ENCODE results near the gene PARVA. TPM values are rescaled to one million over a fixed set of nuclear protein-coding genes. Genes with fewer than 3 reads are reported as not detected.

Gene PARVA
- total RNA-seq, 1 donor from 2014 or later = 75.4 TPM

DNA sequence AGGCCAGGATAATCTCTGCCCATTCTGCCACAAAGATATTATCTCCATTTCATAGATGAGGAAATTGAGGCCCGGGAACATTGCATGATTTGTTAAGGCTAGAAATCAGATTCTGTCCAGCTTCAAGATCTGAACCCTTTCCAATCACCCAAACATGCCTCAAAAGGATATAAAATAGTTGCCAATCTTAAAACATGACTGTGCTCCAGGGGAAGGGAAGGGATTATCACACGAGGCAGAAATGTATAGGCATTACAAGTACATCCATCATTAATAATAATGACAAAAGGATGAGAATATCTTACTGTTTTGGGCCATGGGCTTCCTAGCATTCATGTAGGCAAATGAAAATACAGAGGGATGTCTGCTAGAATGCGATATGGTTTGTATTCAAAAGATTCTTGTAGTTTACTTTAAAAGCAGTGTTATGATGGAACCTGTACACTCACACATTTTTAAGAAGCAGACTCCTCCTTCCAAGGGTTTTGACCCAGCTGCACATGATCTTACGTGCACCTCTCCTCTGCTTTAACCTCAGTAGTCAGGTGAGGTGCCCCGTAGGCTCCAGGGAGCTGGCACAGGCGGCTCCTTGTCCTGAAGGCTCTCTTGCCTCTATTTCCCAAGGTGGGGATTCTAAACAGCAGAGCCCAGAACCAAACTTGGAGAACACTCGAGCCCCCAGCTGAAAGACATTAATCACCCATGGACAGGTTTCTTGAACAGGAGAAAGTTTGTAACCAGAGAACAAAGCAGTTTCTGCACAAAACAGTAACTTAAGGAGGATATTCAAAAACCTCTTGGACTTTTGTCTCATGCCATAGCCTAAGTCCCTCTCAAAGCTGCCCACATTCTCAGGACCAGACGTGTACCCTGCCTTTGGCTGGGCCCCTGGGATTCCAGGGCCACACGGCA lies 36.0 kb downstream of the PARVA start:
- Histone ChIP-seq H3K36me3 (no peaks in the 10 kb centered on the region), H3K27ac (replicated peaks) (peak overlapping the region; percentile 36), H3K9me3 (replicated peaks) (no peaks in the 10 kb centered on the region), H3K4me3 (no peak overlapping the region), H3K4me1 (peaks cover 82% of the 10 kb centered on the region), H3K27me3 (ENCODE audit: low read depth) (no peaks in the 10 kb centered on the region)
- DNase-seq = no peak
- TF ChIP-seq, protein P1, sequence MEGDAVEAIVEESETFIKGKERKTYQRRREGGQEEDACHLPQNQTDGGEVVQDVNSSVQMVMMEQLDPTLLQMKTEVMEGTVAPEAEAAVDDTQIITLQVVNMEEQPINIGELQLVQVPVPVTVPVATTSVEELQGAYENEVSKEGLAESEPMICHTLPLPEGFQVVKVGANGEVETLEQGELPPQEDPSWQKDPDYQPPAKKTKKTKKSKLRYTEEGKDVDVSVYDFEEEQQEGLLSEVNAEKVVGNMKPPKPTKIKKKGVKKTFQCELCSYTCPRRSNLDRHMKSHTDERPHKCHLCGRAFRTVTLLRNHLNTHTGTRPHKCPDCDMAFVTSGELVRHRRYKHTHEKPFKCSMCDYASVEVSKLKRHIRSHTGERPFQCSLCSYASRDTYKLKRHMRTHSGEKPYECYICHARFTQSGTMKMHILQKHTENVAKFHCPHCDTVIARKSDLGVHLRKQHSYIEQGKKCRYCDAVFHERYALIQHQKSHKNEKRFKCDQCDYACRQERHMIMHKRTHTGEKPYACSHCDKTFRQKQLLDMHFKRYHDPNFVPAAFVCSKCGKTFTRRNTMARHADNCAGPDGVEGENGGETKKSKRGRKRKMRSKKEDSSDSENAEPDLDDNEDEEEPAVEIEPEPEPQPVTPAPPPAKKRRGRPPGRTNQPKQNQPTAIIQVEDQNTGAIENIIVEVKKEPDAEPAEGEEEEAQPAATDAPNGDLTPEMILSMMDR (IDR thresholded peaks at IDR 0.05; ENCODE audit: borderline replicate concordance) = no peak
- intact Hi-C loops (cut with micrococcal nuclease) = loop anchor here (10.0 kb wide), 1 partner anchor 481 kb away; no protein-coding TSS in a partner anchor

- intact Hi-C loops (cut with micrococcal nuclease) = loop anchor here (10.0 kb wide), 1 partner anchor 480 kb away; no protein-coding TSS in a partner anchor
- TF ChIP-seq, protein P1 (IDR thresholded peaks at IDR 0.05; ENCODE audit: borderline replicate concordance) = no peak
- Histone ChIP-seq H3K27ac (replicated peaks) (no peak overlapping the region), H3K27me3 (ENCODE audit: low read depth) (no peaks in the 10 kb centered on the region), H3K4me1 (peaks cover 77% of the 10 kb centered on the region), H3K4me3 (no peak overlapping the region), H3K36me3 (no peaks in the 10 kb centered on the region), H3K9me3 (replicated peaks) (no peaks in the 10 kb centered on the region)
- DNase-seq = no peak
Observed at GRCh38 chr11:12414611-12415010, 37.2 kb downstream of the PARVA start.

DNA sequence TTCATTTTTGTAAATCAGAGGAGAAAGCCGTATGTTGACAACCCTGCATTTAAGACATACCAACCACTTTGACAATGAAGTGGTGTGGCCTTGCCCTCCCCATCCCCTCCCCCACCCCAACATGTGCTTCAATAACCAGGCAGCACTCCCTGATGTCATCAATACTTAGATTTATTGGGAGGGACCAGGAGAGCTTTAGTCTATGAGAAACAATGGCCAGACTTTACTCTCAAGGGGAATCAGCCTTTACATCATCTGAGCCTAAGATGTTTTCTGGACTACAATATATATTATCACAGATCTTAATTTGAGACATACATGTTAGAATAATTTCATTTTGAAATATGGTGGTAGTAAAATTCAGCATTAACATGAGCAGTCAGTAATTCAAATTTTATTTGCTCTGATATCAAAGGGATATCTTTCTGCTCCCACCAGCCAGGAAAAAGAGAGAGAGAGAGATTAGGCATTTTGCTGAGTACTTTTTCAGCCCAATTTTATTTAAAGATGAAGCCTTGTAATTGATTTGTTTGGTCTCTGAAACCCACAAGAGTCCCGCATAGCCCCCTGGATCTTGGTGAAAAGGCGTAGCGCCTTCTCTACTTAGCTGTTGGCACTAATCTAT lies 38.1 kb downstream of the PARVA start:
- TF ChIP-seq, protein P1 (IDR thresholded peaks at IDR 0.05; ENCODE audit: borderline replicate concordance) = no peak
- no peak overlapping the region for H3K4me3 ChIP-seq
- H3K36me3 ChIP-seq = no peaks in the 10 kb centered on the region
- H3K9me3 ChIP-seq (replicated peaks) = no peaks in the 10 kb centered on the region
- H3K27ac ChIP-seq (replicated peaks) = no peak overlapping the region
- H3K4me1 ChIP-seq = peaks cover 69% of the 10 kb centered on the region
- H3K27me3 ChIP-seq (ENCODE audit: low read depth) = no peaks in the 10 kb centered on the region
- intact Hi-C loops (cut with micrococcal nuclease) = loop anchor here (10.0 kb wide), 1 partner anchor 479 kb away; no protein-coding TSS in a partner anchor
- no peak for DNase-seq

GRCh38 chr11:12416552-12416951 lies 39.2 kb downstream of the PARVA start:
- Histone ChIP-seq H3K4me3 (no peak overlapping the region), H3K4me1 (peaks cover 60% of the 10 kb centered on the region), H3K36me3 (no peaks in the 10 kb centered on the region), H3K9me3 (replicated peaks) (no peaks in the 10 kb centered on the region), H3K27me3 (ENCODE audit: low read depth) (no peaks in the 10 kb centered on the region), H3K27ac (replicated peaks) (no peak overlapping the region)
- TF ChIP-seq, protein P1 (IDR thresholded peaks at IDR 0.05; ENCODE audit: borderline replicate concordance) = no peak
- intact Hi-C loops (cut with micrococcal nuclease) = loop anchor here (10.0 kb wide), 1 partner anchor 478 kb away; no protein-coding TSS in a partner anchor
- DNase-seq = no peak

DNA sequence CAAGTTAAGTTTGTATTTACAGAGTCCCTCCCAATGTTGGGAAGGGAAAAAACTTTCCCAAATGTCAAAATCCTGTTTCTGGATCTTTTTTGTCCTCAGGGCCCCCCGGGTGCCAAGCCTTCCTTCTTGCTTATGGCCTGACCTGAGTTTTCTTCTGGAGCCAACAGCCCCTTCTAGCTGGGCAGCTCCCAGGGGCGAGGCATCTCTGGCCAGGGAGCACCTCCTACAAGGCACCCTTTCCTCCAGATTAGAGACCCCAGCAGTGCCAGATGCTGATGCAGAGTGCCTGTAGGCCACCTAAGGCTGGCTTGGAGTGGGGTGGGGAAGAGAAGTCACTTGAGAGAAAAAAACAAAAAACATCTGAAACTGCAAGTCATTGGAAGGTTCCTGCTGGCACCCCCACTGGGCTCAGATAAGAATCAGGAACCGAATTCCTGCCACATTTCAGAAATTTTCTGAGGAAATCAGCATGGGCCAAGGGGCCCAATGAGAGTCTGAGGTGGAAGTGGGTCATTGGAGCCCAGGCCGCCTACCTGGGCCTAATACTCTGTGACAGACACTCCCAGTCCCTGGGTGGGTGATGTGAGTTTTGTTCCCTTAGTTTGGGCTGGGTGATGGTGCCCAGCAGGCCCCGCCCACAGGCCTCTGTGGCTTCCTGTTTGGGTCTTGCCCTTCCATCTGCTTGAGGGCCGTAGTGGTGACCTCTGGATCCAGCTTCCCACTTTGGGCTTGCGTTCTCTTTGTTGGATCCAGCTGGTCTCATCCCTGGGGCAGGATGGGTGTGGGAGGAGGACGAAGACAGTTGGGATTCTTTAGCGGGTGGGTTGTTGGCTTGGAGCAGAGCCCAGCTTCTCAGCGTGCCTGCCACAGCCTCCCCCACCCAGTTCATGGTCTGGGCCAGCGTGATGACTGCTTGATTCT lies 40.6 kb downstream of the PARVA start:
- Histone ChIP-seq H3K9me3 (replicated peaks) (no peaks in the 10 kb centered on the region), H3K27ac (replicated peaks) (no peak overlapping the region), H3K4me3 (no peak overlapping the region), H3K27me3 (ENCODE audit: low read depth) (no peaks in the 10 kb centered on the region), H3K36me3 (no peaks in the 10 kb centered on the region), H3K4me1 (peaks cover 50% of the 10 kb centered on the region)
- intact Hi-C loops (cut with micrococcal nuclease) = loop anchor here (10.0 kb wide), 1 partner anchor 477 kb away; no protein-coding TSS in a partner anchor
- TF ChIP-seq, protein P1 (IDR thresholded peaks at IDR 0.05; ENCODE audit: borderline replicate concordance) = no peak
- DNase-seq = no peak
